Stimulated activated CD8-positive, alpha-beta memory T cell treated with anti-CD3 and anti-CD28 coated beads, Interleukin-7, amount 100 ng/mL, for 4 hours (primary cell): ENCODE data around the gene CNNM3.
"Not testable (repeated sequence)": the region's sequence is repeated elsewhere in the genome, so short reads cannot be mapped to it uniquely, and the experiment has no call there.

Experiments used
- DNase-seq, 2 donors: peaks; one replicate each; pipeline ENCODE4 v3.0.0-alpha.2; 2020; ENCODE audit warnings: low read depth in 2 of 2

CNNM3 gene

DNA sequence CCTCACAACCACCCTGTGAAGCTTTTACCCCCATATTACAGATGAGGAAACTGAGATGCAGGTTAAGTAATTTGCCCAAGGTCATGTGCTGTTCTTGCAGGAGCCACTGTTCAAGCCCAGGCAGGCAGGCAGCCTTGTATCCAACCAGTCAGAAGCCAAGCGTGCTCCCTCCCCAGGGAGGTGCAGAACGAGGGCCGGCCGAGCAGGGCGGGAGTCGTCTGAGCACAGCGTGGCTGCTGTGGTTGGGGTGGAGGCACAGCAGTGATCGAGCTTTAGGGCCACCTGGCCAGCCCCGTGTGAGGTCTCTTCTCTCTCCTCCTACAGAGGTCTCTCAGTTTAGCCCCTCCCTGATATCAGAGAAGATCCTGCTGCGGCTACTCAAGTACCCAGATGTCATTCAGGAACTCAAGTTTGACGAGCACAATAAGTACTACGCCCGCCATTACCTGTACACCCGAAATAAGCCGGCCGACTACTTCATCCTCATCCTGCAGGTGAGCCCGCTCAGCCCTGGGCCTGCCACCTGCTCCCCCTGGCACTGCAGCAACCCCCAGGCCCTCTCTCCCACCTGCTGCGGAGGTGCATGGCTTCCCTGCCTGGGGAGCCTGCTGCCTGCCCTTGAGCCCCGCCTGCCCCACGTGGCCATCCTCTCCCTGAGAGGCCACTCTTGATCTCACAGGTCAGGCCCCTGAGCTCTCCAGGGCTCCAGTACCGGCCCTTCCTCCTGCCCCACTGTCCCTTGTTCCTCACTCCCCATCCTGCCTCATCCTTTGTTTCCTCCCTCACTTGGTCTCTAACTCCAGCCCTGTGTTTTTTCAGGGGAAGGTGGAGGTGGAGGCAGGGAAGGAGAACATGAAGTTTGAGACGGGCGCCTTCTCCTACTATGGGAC lies 17.1 kb upstream of the CNNM3 start:
- DNase-seq = no peak

DNA sequence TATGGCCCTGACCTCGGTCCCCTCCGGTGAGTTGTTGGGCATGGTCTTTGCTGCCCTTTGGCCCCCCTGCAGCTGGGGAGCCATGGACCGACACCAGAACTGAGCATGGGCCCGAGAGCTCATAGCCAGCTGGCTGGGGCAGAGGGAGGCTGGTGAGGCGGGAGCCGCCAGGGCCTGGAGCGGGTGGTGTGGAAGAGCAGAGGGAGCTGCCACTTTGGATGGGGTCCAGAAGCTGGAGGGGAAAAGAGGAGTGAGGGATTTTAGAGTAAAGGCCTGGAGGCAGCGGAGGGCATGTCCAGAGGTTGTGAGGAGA lies 16.5 kb upstream of the CNNM3 start:
- no peak for DNase-seq

DNA sequence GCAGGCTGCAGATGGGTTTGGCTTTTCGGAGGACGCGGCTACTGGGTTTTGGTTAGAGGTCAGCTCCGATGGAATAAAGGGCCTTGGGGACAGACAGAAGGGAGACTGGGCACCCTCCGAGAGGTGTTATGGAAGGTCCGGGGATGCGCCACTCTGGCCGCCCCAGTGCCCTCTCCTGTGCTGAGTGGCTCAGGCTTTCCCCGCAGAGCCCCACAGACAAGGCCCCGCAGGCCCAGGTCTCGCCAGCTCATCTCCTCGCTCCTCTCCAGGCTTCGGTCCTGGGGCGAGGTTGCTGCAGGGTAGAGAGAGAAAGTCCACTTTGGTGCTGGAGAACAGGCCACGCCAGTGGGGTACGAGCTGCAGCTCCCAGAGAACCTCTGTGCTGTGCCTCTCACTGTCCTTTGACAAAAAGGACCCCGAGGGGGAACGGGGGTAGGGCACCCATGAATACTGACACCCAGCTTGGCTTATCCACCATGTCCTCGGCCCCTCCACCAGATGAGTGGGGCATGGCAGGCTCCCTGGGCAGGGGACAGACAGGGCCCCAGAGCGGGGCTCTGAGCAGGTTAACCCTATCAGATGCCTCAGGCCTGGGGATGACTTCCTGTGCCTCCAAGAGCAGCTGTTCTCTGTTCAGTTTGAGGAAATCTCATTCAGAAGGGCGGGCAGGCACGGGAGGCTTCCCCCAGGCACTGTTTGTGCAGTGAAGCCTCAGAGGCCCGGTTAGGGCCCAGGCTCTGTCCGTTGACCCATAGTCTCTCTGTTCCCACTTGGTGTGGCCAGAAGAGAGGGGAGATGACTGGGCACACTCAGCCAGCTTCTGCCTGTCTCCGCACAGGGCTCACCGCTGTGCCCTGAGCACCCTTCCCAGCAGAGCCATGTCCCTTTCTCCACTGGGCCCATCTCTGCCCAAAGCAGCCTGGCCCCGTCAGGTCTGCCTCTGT lies 15.7 kb upstream of the CNNM3 start:
- no peak for DNase-seq

DNA sequence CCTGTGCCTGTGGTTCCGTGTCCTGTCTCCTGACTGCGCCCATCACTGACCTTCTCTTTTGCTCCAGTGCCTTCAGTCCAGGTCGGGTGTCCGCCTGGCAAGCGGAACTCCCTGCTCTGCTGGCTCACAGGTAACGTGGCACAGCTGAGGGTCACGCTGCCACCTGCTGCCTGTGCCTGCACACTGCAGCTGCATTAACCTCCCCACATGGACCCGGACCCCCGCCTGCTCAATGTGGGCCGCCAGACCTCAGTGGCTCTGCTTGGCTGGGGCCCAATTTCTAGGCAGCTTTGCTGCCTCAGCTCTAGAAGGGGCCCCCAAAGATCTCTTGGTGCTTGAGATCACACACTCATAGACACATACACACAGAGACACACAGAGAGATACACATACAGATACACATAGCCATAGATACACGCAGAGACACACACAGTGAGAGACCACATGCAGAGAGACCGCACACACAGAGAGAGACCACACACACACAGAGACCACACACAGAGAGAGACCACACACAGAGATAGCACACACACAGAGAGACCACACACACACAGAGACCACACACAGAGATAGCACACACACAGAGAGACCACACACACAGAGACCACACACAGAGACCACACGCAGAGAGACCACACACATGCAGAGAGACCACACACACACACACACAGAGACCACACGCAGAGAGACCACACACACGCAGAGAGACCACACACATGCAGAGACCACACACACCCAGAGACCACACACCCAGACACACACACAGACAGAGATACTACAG lies 14.9 kb upstream of the CNNM3 start:
- DNase-seq = peak; percentile 40 to 59

DNA sequence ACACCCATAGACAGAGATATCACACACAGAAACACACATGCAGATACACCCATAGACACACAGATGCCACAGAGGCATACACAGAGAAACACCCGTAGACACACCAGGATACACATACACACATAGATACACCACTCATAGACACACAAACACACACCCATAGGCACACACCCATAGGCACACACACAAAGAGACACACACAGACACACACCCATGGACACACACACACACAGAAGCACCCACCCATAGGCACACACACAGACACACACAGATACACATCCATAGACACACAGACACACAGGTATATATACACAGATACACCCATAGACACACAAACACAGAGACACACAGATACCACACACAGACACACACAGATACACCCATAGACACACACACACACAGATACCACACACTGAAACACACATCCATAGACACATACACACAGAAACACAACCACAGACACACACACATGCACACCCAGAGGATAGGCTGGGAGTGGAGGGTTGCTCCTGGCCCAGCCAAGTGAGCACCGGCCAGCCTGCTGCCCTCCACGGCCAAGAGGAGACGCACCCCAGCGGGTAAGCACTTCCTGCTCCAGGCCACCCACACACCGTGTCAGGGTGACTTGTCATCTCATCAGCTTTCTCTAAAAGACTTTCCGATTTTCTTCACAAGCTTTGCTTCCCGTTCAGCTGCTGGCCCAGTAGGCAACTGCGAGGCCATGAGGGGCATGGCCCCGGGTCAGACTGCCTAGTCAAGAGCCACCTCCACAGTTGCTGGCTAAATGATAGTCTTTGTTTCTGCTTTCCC lies 14.1 kb upstream of the CNNM3 start:
- DNase-seq = peak in 1 of 2 donors; percentile 31

DNA sequence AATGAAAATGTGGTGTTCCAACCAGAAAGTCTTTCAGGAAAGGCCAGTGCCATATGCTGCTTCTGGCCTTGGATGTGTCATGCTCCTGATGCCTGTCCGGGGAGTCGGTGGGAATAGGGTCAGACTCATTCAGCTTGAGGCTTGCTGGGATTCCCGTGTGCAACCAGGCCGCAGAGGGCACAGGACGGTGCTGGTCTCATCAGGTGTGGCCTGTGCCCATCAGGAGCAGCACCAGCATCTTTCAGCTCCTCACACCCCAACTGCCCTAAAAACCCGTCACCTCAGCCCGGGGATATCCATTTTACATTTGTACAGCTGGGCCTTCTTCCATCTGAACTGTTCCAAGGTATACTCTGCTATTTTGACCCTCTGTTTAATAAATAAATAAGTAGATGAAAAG lies 13.3 kb upstream of the CNNM3 start:
- DNase-seq = no peak

DNA sequence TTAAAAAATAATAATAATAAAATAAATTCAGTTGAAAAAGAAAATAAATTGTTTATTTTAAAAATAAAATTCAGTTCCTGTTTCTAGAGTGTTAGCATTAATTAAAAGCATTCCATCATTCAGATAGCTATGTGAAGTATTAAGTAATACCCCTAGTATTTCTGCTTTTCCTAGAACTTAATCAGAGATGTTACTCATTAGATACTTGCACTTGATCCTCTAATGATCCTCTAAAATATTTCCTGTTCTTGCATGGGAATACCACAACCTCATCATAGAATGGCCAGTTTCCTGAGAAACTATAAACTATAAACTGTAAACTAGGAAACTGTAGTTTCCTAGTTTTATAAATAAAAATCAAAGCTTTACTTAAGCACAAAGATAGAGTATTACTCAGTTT lies 11.1 kb upstream of the CNNM3 start:
- DNase-seq = no peak

DNA sequence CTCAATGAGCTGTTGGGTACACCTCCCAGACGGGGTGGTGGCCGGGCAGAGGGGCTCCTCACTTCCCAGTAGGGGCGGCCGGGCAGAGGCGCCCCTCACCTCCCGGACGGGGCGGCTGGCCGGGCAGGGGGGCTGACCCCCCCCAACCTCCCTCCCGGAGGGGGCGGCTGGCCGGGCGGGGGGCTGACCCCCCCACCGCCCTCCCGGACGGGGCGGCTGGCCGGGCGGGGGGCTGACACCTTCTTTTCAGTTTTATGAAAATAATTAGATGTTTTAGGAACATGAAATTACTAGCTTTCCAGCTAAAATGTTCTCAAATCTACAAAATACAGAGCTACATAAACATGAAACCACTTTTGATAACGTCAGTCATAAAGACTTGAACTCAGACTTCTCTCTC lies 10.1 kb upstream of the CNNM3 start:
- DNase-seq = not testable (repeated sequence)

DNA sequence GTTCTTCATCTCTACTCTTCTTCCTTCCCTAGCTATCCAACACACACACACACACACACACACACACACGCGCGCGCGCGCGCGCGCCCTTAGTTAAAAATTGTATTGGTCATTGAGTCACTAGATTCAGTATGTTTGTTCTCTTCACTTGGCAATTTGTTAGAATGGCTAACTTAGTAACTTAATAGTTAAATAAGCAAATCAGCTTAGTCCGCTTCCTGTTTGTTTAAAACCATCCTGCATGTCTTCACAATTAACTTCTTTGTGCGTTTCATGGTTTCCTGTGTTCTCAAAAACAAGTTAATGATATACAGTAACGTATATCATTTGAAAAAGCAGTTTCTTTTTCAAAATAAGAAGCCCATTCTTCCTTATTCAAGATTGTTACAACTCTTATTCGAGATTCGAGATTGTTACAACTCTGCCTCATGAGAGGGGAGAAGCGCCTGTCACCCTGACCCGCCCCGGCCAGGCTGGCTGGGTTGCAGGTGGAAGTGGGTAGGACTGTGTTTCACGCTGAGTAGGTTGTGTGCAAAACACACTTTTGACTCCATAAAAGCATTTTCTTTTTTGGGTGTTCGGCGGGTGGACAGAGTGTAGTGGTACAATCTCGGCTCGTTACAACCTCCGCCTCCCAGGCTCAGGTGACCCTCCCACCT lies 9.5 kb upstream of the CNNM3 start:
- DNase-seq = peak in 1 of 2 donors; percentile 23

DNA sequence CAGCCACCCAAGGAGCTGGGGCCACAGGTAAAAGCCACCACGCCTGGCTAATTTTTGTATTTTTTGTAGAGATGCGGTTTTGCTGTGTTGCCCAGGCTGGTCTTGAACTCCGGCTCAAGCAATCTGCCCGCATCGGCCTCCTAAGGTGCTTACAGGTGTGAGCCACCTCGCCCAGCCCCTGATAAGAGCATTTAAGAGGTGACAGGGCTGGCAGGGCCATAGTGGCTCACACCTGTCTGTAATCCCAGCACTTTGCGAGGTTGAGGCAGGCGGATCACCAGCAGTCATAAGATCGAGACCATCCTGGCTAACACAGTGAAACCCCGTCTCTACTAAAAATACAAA lies 9.0 kb upstream of the CNNM3 start:
- DNase-seq = no peak

DNA sequence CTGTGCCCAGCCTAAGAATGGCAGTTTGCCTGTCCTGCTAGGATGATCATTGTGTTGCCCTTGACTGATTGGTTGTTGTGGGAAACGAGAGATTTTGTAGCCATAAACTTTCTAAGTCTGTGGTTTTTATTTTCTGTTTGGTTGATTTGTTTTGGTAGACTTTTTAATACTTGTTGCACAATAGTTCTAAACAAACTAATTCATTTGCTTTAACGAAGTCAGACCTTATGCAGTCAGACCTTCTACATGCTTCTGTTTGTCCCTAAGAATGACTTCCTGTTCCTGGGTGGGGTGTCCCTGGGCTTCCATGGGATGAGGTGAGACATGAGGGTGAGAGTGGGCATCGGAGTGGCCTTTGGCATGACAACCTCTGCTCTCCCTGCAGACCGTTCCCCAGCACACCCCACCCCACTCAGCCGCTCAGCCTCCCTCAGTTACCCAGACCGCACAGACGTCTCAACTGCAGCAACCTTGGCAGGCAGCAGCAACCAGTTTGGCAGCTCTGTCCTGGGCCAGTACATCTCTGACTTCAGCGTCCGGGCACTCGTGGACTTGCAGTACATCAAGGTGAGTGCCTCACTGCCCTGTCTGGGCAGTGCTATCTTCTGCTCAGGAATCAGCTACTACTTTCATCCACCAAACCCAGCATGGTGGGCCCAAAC lies 7.8 kb upstream of the CNNM3 start:
- no peak for DNase-seq

DNA sequence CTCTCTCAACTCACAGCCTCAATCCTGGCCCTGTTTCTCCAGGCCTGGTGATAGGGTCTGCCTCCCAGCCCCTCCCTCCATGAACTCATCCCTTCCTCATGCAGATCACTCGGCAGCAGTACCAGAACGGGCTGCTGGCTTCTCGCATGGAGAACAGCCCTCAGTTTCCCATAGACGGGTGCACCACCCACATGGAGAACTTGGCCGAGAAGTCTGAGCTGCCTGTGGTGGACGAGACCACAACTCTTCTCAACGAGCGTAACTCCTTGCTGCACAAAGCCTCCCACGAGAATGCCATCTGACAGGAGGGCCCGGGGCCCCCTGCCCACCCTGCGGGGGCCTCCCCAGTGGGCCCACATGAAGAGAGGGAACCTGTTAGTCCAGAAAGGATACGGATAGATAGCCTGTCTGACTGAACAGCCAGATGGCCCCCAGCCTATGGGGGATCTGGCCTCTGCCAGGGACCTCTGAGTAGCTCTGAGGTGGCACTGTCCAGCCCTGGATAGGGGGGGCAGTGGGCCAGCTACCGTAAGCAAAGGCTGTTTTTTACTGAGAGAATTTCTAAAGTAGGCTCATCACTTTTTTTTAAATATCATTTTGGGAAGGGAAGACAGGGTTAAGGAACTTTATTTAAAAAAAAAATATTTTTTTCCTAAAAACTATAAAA lies 6.7 kb upstream of the CNNM3 start:
- no peak for DNase-seq

DNA sequence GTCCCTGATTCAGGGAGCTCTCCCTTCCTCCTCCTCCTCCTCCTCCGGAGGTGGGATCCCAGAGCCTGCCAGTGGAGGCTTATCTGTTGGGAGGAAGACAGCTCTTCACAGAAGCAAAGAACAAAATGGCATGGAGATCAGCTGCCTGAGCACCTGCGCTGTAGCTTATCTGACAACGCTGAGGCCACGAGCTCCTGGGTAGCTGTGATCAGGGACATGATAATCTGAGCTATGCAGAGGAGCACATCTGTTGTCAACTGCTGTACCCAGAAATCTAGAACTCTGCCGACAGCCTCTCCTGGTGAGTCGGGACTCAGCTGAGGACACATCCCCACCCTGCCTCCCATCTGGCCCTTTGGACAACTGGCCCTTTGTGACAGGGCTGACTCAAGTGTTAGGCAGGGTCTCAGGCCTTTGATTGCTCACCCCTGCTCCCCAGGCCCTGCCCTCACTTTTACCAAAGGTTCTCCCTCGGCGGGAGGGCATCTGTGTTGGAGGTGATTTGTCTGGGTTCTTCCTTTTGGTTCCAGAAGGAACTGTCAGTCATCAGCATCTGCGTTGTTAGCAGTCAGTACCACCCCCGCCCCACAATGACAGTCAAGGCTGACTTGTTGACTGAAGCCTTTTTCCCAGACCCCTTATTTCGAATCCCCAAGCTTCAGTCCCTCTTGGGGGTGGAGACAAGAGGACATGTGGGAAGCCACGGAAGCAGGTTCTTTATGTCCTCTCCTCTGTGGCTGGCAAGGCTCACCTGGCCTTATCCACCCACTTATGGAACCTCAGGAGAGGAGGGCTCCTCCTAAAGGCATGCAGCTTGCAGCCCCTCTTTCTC lies 5.9 kb upstream of the CNNM3 start:
- no peak for DNase-seq

DNA sequence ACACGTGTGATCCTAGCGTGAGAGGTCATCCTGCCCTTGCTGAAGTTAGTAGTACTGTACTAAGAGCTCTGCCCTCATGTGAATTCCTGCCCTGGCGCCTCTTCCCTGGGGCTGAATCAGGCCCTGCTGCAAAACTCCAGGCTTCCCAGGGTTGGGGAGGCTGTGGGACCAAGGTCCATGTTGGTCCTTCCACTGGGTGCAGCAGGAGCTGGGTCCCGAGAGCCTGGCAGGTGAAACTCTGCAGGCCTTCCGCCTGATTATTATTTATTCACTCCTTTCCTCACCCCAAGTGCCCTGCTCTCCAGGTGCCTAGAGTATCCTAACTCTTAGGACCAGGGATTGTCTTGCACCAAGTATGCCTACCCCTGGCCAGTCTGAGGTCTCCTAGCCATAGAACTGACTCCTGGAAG lies 5.3 kb upstream of the CNNM3 start:
- DNase-seq = no peak

DNA sequence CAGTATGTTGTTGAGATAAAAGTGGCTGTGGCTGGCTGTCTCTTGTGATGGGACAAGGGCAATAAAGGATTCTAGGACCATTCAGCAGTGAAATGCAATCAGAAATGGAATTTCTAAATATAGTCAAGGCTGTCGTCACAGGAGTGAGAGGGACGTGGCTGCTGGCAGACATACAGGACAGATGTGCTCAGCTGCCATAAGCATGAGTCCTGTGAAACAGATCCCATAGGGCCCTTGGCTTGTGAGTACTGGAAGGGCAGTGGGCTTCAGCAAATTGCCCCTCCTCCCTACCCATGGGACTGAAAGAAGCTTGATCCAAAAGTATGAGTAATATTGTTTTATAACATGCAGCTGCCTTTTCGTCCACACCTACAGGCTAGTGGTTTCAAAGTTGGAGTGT lies 4.2 kb upstream of the CNNM3 start:
- DNase-seq = no peak

DNA sequence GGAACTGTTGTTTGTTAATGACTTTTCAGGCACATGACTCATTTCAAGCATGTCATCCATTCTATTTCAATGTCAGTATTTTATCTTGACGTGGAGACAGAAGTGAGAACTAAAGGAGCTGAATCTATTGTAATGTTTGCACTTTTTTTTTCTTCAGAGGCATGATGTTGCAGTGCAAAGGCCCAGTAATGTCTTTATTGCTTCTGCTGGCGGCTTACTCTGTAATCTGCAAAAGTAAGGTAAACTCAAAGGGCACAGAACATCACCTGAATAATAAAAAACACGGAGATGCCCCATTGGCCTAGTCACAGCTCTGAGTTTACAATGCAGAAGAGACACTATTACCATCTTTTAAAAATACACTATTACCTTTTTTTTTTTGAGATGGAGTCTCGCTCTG lies 2.4 kb upstream of the CNNM3 start:
- DNase-seq = no peak

DNA sequence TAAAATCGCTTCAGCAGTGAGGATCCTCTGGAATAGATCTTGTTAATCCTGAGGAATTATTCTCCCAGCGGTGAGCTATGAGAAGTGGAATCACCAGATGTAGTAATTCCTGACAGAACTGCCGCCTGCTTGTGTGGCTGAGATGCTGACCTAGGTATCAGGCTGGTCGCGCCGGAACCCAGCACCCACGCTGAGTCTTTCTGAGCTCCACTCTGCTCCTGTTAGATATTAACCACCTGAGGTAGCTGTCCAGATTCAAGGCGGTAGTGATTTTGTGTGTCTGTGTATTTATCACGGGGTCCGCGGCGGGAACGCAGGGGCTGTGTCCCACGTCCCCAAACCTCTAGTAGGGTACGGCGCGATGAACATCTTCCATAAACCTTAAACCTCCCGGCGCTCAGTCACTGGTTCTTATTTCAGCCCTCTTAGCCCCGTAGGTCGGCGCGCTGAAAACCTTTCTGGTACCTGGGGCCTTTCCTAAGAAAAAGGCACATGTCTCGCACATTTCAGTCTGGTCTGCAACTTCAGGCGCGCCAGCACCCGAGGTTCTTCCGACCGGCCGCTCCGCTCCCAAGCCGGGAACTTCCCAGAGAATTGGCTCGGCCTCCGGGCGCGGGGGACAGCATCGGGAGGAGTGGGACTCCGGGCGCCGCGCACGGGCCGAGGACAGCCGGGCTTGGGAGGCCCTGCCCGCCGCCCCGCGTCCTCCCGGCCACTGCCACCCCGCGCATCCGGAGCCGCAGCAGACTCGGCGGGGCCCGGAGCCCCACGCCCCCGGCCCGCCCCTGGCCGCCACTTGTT lies 542 bp upstream of the CNNM3 start:
- no peak for DNase-seq
